ENCODE data around the gene CELSR1.

The CELSR1 gene

GRCh38 chr22:46537225-46537945 is at the start of gene CELSR1:
CELSR1 (minus strand) TSS chr22:46537620; CDS start chr22:46537170, 450 bp downstream.
- DNase-seq, result peak; percentile 63

- no peak for DNase-seq
These were observed 49.6 kb upstream of the CELSR1 start for GRCh38 chr22:46587061-46587460.

DNA sequence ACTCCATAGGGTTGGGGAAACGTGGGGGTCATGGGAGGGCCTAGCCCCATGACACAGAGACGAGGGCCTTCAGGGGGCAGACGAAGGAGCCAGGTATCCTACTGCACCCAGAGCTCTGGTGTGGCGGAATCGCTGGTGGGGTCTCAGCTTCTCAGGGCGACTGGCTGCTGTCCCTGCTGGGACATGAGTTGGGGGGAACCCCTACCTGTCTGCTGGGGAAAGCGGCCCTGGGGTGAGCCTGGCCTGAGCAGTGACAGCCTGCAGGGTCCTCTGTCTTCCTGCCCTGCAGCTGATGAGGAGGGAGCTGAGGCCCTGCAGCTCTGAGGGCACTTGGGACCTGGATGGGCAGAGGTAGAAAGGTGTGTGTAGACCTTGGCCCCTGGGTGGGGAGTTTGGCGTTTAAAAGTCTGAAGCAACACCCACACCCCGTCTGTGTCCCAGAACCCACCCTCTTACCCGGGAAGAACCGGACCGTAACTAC is 49.2 kb upstream of the CELSR1 start:
- DNase-seq, result no peak

DNA sequence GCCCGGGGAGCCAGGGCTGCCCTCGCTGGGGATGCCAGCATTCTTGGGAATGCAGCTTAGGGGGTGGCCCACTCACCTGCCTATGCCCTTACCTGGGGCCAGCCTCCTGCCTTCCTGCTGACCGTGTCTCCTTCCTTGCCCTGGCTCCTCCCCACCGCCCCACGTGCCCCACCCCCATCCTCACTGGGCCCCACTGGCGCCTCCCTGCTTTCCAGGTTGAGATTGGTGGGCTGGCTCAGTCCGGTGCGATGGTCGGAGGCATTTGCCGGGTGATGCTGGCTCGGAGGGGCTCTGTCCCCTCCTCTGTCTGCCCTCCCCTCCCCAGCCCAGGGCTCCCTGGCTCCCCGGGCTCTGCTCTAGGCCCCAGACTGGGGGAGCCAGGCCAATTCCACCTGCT is 48.7 kb upstream of the CELSR1 start:
- no peak for DNase-seq

GRCh38 chr22:46585340-46586122 is 48.1 kb upstream of the CELSR1 start:
- no peak for DNase-seq

GRCh38 chr22:46584081-46584921 is 46.9 kb upstream of the CELSR1 start:
- no peak for DNase-seq

DNA sequence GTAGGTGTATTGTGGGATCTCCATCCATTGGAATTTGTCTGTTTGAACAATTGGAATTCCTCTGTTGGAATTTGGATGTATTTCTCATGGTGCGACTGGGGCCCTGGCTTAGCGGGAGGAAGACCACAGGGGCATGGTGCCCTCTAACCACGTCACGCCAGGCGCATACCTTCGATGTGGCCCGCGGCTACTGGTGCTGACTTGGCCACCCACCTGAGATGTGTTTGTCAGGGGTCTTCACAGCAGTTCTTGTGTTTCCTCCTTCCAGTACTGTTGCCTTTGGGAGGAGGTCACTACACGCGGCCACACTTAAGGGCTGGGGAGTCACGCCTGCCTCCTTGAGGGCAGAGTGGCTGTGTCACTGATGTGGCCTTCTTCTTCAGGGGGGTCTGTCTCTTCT is 46.2 kb upstream of the CELSR1 start:
- DNase-seq, result no peak

- DNase-seq, result no peak
These were observed 45.0 kb upstream of the CELSR1 start for GRCh38 chr22:46582281-46582933.

GRCh38 chr22:46581538-46582244 is 44.3 kb upstream of the CELSR1 start:
- no peak for DNase-seq

GRCh38 chr22:46580940-46581537 is 43.6 kb upstream of the CELSR1 start:
- DNase-seq, result no peak

- no peak for DNase-seq
These were observed 42.5 kb upstream of the CELSR1 start for GRCh38 chr22:46579751-46580449.

DNA sequence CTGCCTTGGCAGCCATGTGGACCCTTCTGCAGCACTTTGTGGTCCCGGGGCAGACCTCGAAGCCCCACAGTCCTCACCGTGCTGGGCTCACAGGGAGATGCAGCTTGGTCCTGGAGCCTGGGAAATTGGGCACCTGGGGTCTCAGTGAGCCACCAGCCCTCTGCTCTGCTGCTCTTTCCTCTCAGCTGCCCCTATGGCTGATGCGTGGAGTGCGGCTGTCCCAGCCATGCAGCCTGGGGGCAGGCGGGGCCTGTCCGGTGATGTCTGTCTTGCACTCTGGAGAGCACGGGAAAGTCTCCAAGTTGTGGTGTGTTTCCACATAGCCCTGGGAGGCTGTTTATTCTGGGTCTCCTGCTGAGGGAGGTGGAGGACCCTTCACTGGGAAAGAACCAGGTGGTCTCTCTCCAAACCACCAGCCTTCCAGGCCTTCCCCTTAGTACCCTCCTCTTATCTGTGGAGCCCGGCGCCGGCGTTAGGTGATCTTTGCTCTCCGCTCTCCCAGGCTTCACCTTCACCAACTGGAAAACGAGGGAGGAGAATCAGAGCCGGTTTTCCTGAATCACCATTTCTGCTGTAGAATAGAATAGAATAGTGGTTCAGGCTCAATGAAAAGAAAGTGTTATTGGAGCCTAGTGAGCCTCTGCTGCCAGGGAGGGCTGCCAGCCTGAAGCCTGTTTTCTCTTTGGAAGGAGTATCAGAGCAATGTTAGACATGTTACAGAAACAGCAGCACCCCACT is 41.6 kb upstream of the CELSR1 start:
- no peak for DNase-seq

- no peak for DNase-seq
These were observed 40.9 kb upstream of the CELSR1 start for GRCh38 chr22:46578251-46578823.

DNA sequence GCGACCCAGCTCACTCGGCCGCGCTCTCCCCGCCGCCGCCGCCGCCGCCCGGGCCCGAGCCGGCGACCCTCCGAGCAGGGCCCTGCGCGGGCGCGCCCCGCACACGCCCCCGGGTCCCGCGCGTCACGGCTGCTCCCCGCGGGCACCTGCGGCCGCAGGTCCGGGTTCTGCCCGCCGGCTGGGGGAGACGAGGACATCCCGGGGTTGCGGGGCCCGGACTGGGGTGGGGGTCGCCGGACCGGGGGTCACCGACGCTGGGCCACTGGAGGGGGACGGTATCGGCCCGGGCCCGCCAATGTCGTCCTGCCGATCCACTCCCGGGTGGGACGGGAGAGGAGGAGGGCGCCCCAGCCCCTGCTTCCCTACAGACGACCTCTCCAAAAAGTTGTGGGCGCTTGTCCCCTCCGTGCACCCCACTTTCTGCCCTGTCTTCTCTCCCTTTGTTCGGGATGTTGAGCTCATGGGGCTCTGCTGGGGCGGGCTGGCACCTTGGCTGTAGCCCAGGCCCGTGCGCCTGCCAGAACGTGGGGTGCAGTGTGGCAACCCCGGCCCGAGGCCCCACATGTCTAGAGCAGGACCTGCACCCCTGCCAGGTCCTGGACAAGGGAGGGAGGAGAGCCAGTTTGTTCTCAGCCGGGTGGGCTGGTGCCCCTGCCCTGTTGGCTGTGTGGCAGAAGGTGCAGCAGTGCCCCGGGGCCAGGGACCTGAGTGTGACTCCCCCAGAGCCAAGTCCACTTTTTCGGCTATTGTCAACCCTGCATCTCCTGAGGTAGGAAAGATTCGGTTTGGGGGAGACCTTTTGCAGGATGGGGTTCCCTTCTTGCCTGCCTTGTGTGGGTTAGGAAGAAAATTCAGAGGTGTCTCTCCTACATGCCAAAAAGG is 40.2 kb upstream of the CELSR1 start:
- no peak for DNase-seq

GRCh38 chr22:46576556-46577367 is 39.3 kb upstream of the CELSR1 start:
- DNase-seq, result peak; percentile 77

- no peak for DNase-seq
These were observed 38.6 kb upstream of the CELSR1 start for GRCh38 chr22:46575911-46576555.

Measured in activated CD8-positive, alpha-beta memory T cell treated with anti-CD3 and anti-CD28 coated beads, Interleukin-2, amount 50 U/mL, for 48 hours (primary cell).